HepG2 (cell line): ENCODE results near the gene SSC4D.

Source experiments
- EZH2 ChIP-seq: conservative IDR thresholded peaks from 2 replicates; pipeline ENCODE4 v1.6.1; 2012; ENCODE audit warnings: mild to moderate bottlenecking, low read depth, low read length, moderate library complexity
- GZF1 ChIP-seq: sonication (generic); formaldehyde crosslinking; IDR thresholded peaks from 2 replicates; pipeline ENCODE4 v1.5.1; 2020; ENCODE audit warnings: mild to moderate bottlenecking, missing genetic modification reagents
- ISX ChIP-seq: sonication (generic); formaldehyde crosslinking; conservative IDR thresholded peaks from 2 replicates; pipeline ENCODE4 v1.5.0; 2020; ENCODE audit warnings: missing genetic modification reagents
- POLR2A ChIP-seq, 2 experiments: IDR thresholded peaks; 2 replicates each; pipeline ENCODE4 v1.6.1; 2011; ENCODE audit warnings: low read depth in 2 of 2, low read length in 2 of 2, mild to moderate bottlenecking in 1 of 2, moderate library complexity in 1 of 2; ENCODE audit not compliant: insufficient read depth in 1 of 2
- POLR2AphosphoS5 ChIP-seq: IDR thresholded peaks from 2 replicates; pipeline ENCODE4 v1.6.1; 2012; ENCODE audit warnings: low read depth, low read length
- PTBP1 ChIP-seq: fragments of 200-400 bp; formaldehyde crosslinking; IDR thresholded peaks from 2 replicates; pipeline ENCODE4 v1.6.1; 2018; ENCODE audit warnings: low read length, low read depth; ENCODE audit not compliant: poor library complexity, severe bottlenecking
- SIX1 ChIP-seq: sonication (generic); formaldehyde crosslinking; IDR thresholded peaks from 2 replicates; pipeline ENCODE4 v1.4.0; 2020; ENCODE audit warnings: missing genetic modification reagents, borderline replicate concordance
- TFDP1 ChIP-seq: IDR thresholded peaks from 2 replicates; pipeline ENCODE4 v1.6.1; 2016; ENCODE audit warnings: missing compliant biosample characterization, missing genetic modification reagents, borderline replicate concordance
- ZFX ChIP-seq: sonication (generic); formaldehyde crosslinking; IDR thresholded peaks from 2 replicates; pipeline ENCODE4 v1.4.0; 2020; ENCODE audit warnings: mild to moderate bottlenecking, low read depth, missing genetic modification reagents, moderate library complexity
- ZNF138 ChIP-seq: sonication (generic); formaldehyde crosslinking; IDR thresholded peaks from 2 replicates; pipeline ENCODE4 v1.5.0; 2020; ENCODE audit warnings: mild to moderate bottlenecking, low read depth, missing genetic modification reagents
- ZNF530 ChIP-seq: sonication (generic); formaldehyde crosslinking; IDR thresholded peaks from 2 replicates; pipeline ENCODE4 v1.5.0; 2020; ENCODE audit warnings: low read depth, mild to moderate bottlenecking, missing genetic modification reagents

GRCh38 chr7:76428149-76428823 lies 18.8 kb upstream of the SSC4D start:
- TF ChIP-seq EZH2 = no peak
- TF ChIP-seq POLR2A (IDR thresholded peaks at IDR 0.05; ENCODE audit: insufficient read depth in 1 of 2, low read depth in 2 of 2, low read length in 2 of 2) = no peak
- TF ChIP-seq PTBP1 = no peak
- TF ChIP-seq ZNF138 (CRISPR knock-in tag) = no peak
- no peak for TF ChIP-seq POLR2AphosphoS5
- TF ChIP-seq ZFX = no peak
- no peak for TF ChIP-seq GZF1
- no peak for TF ChIP-seq TFDP1 (CRISPR knock-in tag)
- no peak for TF ChIP-seq ISX (CRISPR knock-in tag)
- no peak for TF ChIP-seq SIX1 (CRISPR knock-in tag)
- no peak for TF ChIP-seq ZNF530
